VCaP (cell line): ENCODE measurements around the gene HMG20A.

ENCODE experiments used
- H3K27ac ChIP-seq: fragments of 450-650 bp; 2 replicates; pipeline ENCODE4 v1.5.1; 2017
- CTCF ChIP-seq: fragments of 450-650 bp; conservative IDR thresholded peaks from 2 replicates; pipeline ENCODE4 v1.5.1; 2017; ENCODE audit warnings: mild to moderate bottlenecking, moderate library complexity

Gene HMG20A

GRCh38 chr15:77526595-77527163 lies 106.0 kb downstream of the HMG20A start:
- no peak for TF ChIP-seq CTCF
- H3K27ac ChIP-seq, result no peak overlapping the region

- TF ChIP-seq CTCF, result no peak
- no peak overlapping the region for H3K27ac ChIP-seq
These were observed 106.6 kb downstream of the HMG20A start for GRCh38 chr15:77527164-77527778.

- TF ChIP-seq CTCF, result no peak
- H3K27ac ChIP-seq, result no peak overlapping the region
These were observed 107.1 kb downstream of the HMG20A start for GRCh38 chr15:77527831-77528231.

GRCh38 chr15:77528290-77528967 lies 107.7 kb downstream of the HMG20A start:
- no peak for TF ChIP-seq CTCF
- no peak overlapping the region for H3K27ac ChIP-seq

GRCh38 chr15:77528968-77529319 lies 108.3 kb downstream of the HMG20A start:
- no peak for TF ChIP-seq CTCF
- H3K27ac ChIP-seq, result no peak overlapping the region

GRCh38 chr15:77529394-77530159 lies 108.9 kb downstream of the HMG20A start:
- no peak overlapping the region for H3K27ac ChIP-seq
- no peak for TF ChIP-seq CTCF

- no peak for TF ChIP-seq CTCF
- H3K27ac ChIP-seq, result no peak overlapping the region
These were observed 109.9 kb downstream of the HMG20A start for GRCh38 chr15:77530576-77530975.
